ENCODE data around the gene MED12L. TPM values are rescaled to one million over a fixed set of nuclear protein-coding genes. Genes with fewer than 3 reads are reported as not detected.
"Not testable (repeated sequence)": the region's sequence is repeated elsewhere in the genome, so short reads cannot be mapped to it uniquely, and the experiment has no call there.

Gene MED12L
- total and polyA plus RNA-seq, 12 donors: 0.03 to 4.5 (median 0.71) TPM

- H3K36me3 ChIP-seq: no peaks in the 10 kb centered on the region
- H3K4me3 ChIP-seq: no peak overlapping the region
- 15 to 37% methylated on average over 1 of the region's 1 CpG for WGBS, 2 donors
- H3K27ac ChIP-seq: no peak overlapping the region
- peaks cover 0 to 6% (median 0%) of the 10 kb centered on the region in 7 donors for H3K27me3 ChIP-seq
- intact Hi-C loops (cut with DNase I): no loop called here
- ATAC-seq (no peak), DNase-seq (no peak)
- no peaks in the 10 kb centered on the region for H3K9me3 ChIP-seq
- no peak for TF ChIP-seq CTCF (IDR thresholded peaks at IDR 0.05)
- H3K4me1 ChIP-seq: no peaks in the 10 kb centered on the region
Observed at GRCh38 chr3:151062611-151063010, 22.9 kb upstream of the MED12L start.

GRCh38 chr3:151067158-151067557 lies 18.3 kb upstream of the MED12L start:
- ATAC-seq (no peak), DNase-seq (no peak)
- Histone ChIP-seq H3K4me1 (no peaks in the 10 kb centered on the region), H3K4me3 (no peak overlapping the region), H3K36me3 (no peaks in the 10 kb centered on the region), H3K27ac (no peak overlapping the region), H3K27me3 (peaks cover 0 to 6% (median 0%) of the 10 kb centered on the region in 7 donors), H3K9me3 (no peaks in the 10 kb centered on the region)
- TF ChIP-seq CTCF (IDR thresholded peaks at IDR 0.05): no peak
- 68 to 82% methylated on average over 2 of the region's 2 CpGs for WGBS, 2 donors
- intact Hi-C loops (cut with DNase I): no loop called here

GRCh38 chr3:151072842-151073241 lies 12.6 kb upstream of the MED12L start:
- H3K27ac ChIP-seq; H3K9me3 ChIP-seq; H3K4me3 ChIP-seq; intact Hi-C loops (cut with DNase I); DNase-seq; H3K36me3 ChIP-seq; H3K4me1 ChIP-seq; ATAC-seq: not testable (repeated sequence)
- H3K27me3 ChIP-seq: peaks cover 0 to 13% (median 2%) of the 10 kb centered on the region in 7 donors
- WGBS, 2 donors: 86 to 87% methylated on average over 7 of the region's 7 CpGs

- DNase-seq: no peak
- no peak overlapping the region for H3K27ac ChIP-seq
- no peaks in the 10 kb centered on the region for H3K4me1 ChIP-seq
- TF ChIP-seq CTCF (IDR thresholded peaks at IDR 0.05): no peak
- no peak for ATAC-seq
- no peaks in the 10 kb centered on the region for H3K36me3 ChIP-seq
- no peaks in the 10 kb centered on the region for H3K9me3 ChIP-seq
- peaks cover 0 to 16% (median 11%) of the 10 kb centered on the region in 7 donors for H3K27me3 ChIP-seq
- WGBS, 2 donors: 58 to 73% methylated on average over 1 of the region's 1 CpG
- intact Hi-C loops (cut with DNase I): no loop called here
- no peak overlapping the region for H3K4me3 ChIP-seq
Observed at GRCh38 chr3:151074256-151074655, 11.2 kb upstream of the MED12L start.

- intact Hi-C loops (cut with DNase I): no loop called here
- Histone ChIP-seq H3K9me3 (no peaks in the 10 kb centered on the region), H3K36me3 (no peaks in the 10 kb centered on the region), H3K4me3 (no peak overlapping the region), H3K27ac (no peak overlapping the region), H3K27me3 (peaks cover 0 to 29% (median 14%) of the 10 kb centered on the region in 7 donors), H3K4me1 (no peaks in the 10 kb centered on the region)
- WGBS, 2 donors: 80 to 88% methylated on average over 3 of the region's 3 CpGs
- ATAC-seq (no peak), DNase-seq (no peak)
- no peak for TF ChIP-seq CTCF (IDR thresholded peaks at IDR 0.05)
Observed at GRCh38 chr3:151075869-151076562, 9.4 kb upstream of the MED12L start.

Data from heart right ventricle (tissue), 16 donors.